HepG2 (cell line): ENCODE measurements around the gene MSMO1. TPM values are rescaled to one million over a fixed set of nuclear protein-coding genes. Genes with fewer than 3 reads are reported as not detected.

Experiments
- ARID2 ChIP-seq: sonication (generic); formaldehyde crosslinking; IDR thresholded peaks from 2 replicates; pipeline ENCODE4 v1.8.1; 2022; ENCODE audit warnings: mild to moderate bottlenecking, missing genetic modification reagents, borderline replicate concordance
- ATF1 ChIP-seq: IDR thresholded peaks from 2 replicates; pipeline ENCODE4 v1.6.1; 2016; ENCODE audit warnings: mild to moderate bottlenecking, control low read depth
- ATRX ChIP-seq: sonication (generic); formaldehyde crosslinking; IDR thresholded peaks from 2 replicates; pipeline ENCODE4 v1.4.0; 2020; ENCODE audit warnings: missing genetic modification reagents, borderline replicate concordance
- FIP1L1 ChIP-seq: fragments of 200-400 bp; formaldehyde crosslinking; IDR thresholded peaks from 2 replicates; pipeline ENCODE4 v1.6.1; 2018; ENCODE audit warnings: low read depth, mild to moderate bottlenecking, low read length, moderate library complexity, borderline replicate concordance; ENCODE audit not compliant: insufficient read depth
- FOXK1 ChIP-seq: sonication (generic); formaldehyde crosslinking; IDR thresholded peaks from 2 replicates; pipeline ENCODE4 v1.4.0; 2020; ENCODE audit warnings: low read depth, missing genetic modification reagents, borderline replicate concordance
- JUND ChIP-seq: sonication (generic); formaldehyde crosslinking; IDR thresholded peaks from 2 replicates; pipeline ENCODE4 v1.8.0; 2022; ENCODE audit warnings: mild to moderate bottlenecking, missing genetic modification reagents
- MAFG ChIP-seq: sonication (generic); formaldehyde crosslinking; IDR thresholded peaks from 2 replicates; pipeline ENCODE4 v1.5.1; 2020; ENCODE audit warnings: mild to moderate bottlenecking, missing genetic modification reagents
- PHF5A ChIP-seq: IDR thresholded peaks from one replicate; pipeline ENCODE4 v1.6.1; 2018; ENCODE audit warnings: low read depth, missing genetic modification reagents; ENCODE audit not compliant: unreplicated experiment
- RCOR2 ChIP-seq: IDR thresholded peaks from 2 replicates; pipeline ENCODE4 v1.6.1; 2016; ENCODE audit warnings: missing biosample characterization, missing genetic modification reagents
- RXRA ChIP-seq: sonication (generic); formaldehyde crosslinking; IDR thresholded peaks from 2 replicates; pipeline ENCODE4 v1.5.1; 2020; ENCODE audit warnings: missing genetic modification reagents
- SCMH1 ChIP-seq: sonication (generic); formaldehyde crosslinking; IDR thresholded peaks from 2 replicates; pipeline ENCODE4 v1.9.0; 2021; ENCODE audit warnings: missing genetic modification reagents, mild to moderate bottlenecking, borderline replicate concordance
- SMARCE1 ChIP-seq: fragments of 450-650 bp; IDR thresholded peaks from 2 replicates; pipeline ENCODE4 v1.6.1; 2017; ENCODE audit warnings: borderline replicate concordance
- SP1 ChIP-seq, 2 experiments: fragments of 450-650 bp in 1 of 2; sonication (generic) in 1 of 2; formaldehyde crosslinking in 1 of 2; IDR thresholded peaks; 2 replicates each; pipeline versions ENCODE4 v1.4.0 to v1.6.1; 2016 to 2020; ENCODE audit warnings: missing genetic modification reagents in 1 of 2
- ZBTB7A ChIP-seq: sonication (generic); formaldehyde crosslinking; IDR thresholded peaks from 2 replicates; pipeline ENCODE4 v1.8.0; 2022; ENCODE audit warnings: mild to moderate bottlenecking, missing genetic modification reagents
- ZIK1 ChIP-seq: sonication (generic); formaldehyde crosslinking; IDR thresholded peaks from 2 replicates; pipeline ENCODE4 v1.5.0; 2020; ENCODE audit warnings: mild to moderate bottlenecking, low read depth, missing genetic modification reagents, borderline replicate concordance
- ZNF510 ChIP-seq: sonication (generic); formaldehyde crosslinking; IDR thresholded peaks from 2 replicates; pipeline ENCODE4 v1.4.0; 2020; ENCODE audit warnings: low read depth, mild to moderate bottlenecking, missing genetic modification reagents
- ZNF776 ChIP-seq: sonication (generic); formaldehyde crosslinking; IDR thresholded peaks from 2 replicates; pipeline ENCODE4 v1.4.0; 2020; ENCODE audit warnings: mild to moderate bottlenecking, missing genetic modification reagents
- polyA plus RNA-seq, 8 experiments: library from polyadenylated mRNA; depleted of rRNA in 3 of 8; stranded (reverse) in 7 of 8; unstranded in 1 of 8; fragments of >200 nt; fragmentation: Illumina TruSeq in 4 of 8; extraction: Trizol in 4 of 8; gene quantifications; 2 replicates each; pipeline versions ENCODE4 v1.2.1 to v1.2.3, GENCODE V29; 2011 to 2016; ENCODE audit warnings: low read depth in 4 of 8, missing spikeins in 1 of 8, mixed read lengths in 1 of 8; ENCODE audit not compliant: insufficient read depth in 1 of 8
- total RNA-seq, 5 experiments: library from RNA; depleted of rRNA; stranded (reverse); fragments of >200 nt; fragmentation: Illumina TruSeq; extraction: Trizol; gene quantifications; 2 replicates each; pipeline ENCODE4 v1.2.3, GENCODE V29; 2016; ENCODE audit warnings: low read depth in 1 of 5
- TF ChIP-seq, protein P1 (sequence below): sonication (generic); formaldehyde crosslinking; IDR thresholded peaks from 2 replicates; pipeline ENCODE4 v1.9.0; 2022; ENCODE audit warnings: missing genetic modification reagents, mild to moderate bottlenecking, borderline replicate concordance
- TF ChIP-seq, protein P2 (sequence below): IDR thresholded peaks from 2 replicates; pipeline ENCODE4 v1.6.1; 2016; ENCODE audit warnings: missing compliant biosample characterization, missing genetic modification reagents, borderline replicate concordance
- TF ChIP-seq, protein P3 (sequence below): sonication (generic); formaldehyde crosslinking; IDR thresholded peaks from 2 replicates; pipeline ENCODE4 v1.8.1; 2023; ENCODE audit warnings: mild to moderate bottlenecking, inconsistent platforms, moderate library complexity, missing genetic modification reagents, borderline replicate concordance
- TF ChIP-seq, protein P4 (sequence below): sonication (generic); formaldehyde crosslinking; IDR thresholded peaks from 2 replicates; pipeline ENCODE4 v1.4.0; 2020; ENCODE audit warnings: missing genetic modification reagents

Gene MSMO1
- total and polyA plus RNA-seq, 2 of the 13 experiments (the other 11 are each of a cell fraction or from before 2014, with no cell fraction given): 98.1 to 216 TPM

DNA sequence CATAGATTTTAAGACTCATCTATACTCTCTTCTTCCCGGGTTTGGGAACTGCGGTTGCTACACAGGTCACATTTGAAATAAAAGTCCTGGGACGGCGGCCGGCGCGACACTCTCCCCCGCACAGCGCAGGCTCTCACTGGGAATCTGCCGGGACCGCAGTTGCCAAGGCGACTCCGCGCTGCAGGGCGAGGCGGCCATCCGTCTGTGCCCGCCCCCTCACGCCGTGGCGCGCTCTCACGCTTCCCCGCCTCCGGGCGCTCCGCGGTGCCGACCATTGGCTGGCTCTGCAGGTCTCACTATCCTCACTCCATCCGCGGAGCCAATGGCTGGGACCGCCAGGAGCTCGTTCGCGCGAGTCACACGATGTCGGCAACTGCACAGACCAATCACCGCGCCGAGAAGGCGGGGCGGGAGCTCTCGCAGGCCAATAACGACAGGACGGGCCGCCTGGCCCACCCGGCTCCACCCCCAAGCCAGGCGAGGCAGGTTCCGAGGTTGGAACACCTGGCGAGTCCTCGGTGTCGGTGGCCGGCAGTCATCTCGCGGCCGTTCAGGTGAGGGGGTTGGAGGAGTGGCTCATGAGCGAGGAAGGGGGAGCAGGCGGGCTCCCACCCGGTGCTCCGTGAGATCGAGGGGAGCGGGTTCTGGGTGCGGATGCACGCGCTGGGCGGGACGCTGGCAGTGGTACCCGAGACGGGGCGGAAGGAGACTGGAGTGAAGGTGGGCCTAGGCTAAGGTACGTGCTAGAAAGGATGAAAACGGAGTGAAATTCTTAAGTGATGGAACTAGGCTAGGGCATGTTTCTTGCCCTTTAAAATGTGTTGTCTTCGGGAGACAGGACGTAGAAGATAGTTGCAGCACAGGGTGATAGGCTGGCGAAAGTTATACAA is at the start of gene MSMO1 (continued):
- no peak for TF ChIP-seq FIP1L1
- TF ChIP-seq RXRA (CRISPR knock-in tag): peak; percentile 70; the same call in 1 of the 2 replicates
- TF ChIP-seq FOXK1 (CRISPR knock-in tag): peak; percentile 66
- TF ChIP-seq SCMH1 (CRISPR knock-in tag): no peak
- peak; percentile 29; the same call in 1 of the 2 replicates for TF ChIP-seq ARID2 (CRISPR knock-in tag)
- peak; percentile 65; the same call in 1 of the 2 replicates for TF ChIP-seq ZNF776
- TF ChIP-seq, protein P1, sequence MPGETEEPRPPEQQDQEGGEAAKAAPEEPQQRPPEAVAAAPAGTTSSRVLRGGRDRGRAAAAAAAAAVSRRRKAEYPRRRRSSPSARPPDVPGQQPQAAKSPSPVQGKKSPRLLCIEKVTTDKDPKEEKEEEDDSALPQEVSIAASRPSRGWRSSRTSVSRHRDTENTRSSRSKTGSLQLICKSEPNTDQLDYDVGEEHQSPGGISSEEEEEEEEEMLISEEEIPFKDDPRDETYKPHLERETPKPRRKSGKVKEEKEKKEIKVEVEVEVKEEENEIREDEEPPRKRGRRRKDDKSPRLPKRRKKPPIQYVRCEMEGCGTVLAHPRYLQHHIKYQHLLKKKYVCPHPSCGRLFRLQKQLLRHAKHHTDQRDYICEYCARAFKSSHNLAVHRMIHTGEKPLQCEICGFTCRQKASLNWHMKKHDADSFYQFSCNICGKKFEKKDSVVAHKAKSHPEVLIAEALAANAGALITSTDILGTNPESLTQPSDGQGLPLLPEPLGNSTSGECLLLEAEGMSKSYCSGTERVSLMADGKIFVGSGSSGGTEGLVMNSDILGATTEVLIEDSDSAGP (CRISPR knock-in tag): peak; percentile 92; the same call in 1 of the 2 replicates
- TF ChIP-seq ATRX (CRISPR knock-in tag): no peak
- TF ChIP-seq JUND (CRISPR knock-in tag): no peak
- peak; percentile 90 for TF ChIP-seq ZIK1 (CRISPR knock-in tag)
- no peak; the same call in 1 of the 2 replicates for TF ChIP-seq ZBTB7A (CRISPR knock-in tag)
- TF ChIP-seq RCOR2 (CRISPR knock-in tag): no peak
- peak; percentile 94 for TF ChIP-seq ATF1 (CRISPR knock-in tag)
- TF ChIP-seq, protein P2, sequence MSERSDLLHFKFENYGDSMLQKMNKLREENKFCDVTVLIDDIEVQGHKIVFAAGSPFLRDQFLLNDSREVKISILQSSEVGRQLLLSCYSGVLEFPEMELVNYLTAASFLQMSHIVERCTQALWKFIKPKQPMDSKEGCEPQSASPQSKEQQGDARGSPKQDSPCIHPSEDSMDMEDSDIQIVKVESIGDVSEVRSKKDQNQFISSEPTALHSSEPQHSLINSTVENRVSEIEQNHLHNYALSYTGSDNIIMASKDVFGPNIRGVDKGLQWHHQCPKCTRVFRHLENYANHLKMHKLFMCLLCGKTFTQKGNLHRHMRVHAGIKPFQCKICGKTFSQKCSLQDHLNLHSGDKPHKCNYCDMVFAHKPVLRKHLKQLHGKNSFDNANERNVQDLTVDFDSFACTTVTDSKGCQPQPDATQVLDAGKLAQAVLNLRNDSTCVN: peak; percentile 8; the same call in 1 of the 2 replicates
- peak; percentile 93; the same call in 1 of the 2 replicates for TF ChIP-seq ZNF510 (CRISPR knock-in tag)
- peak; percentile 34; the same call in 1 of the 2 replicates for TF ChIP-seq SP1 (IDR thresholded peaks at IDR 0.05)
- peak; percentile 90 for TF ChIP-seq SP1 (CRISPR knock-in tag; IDR thresholded peaks at IDR 0.05)
- TF ChIP-seq, protein P3, sequence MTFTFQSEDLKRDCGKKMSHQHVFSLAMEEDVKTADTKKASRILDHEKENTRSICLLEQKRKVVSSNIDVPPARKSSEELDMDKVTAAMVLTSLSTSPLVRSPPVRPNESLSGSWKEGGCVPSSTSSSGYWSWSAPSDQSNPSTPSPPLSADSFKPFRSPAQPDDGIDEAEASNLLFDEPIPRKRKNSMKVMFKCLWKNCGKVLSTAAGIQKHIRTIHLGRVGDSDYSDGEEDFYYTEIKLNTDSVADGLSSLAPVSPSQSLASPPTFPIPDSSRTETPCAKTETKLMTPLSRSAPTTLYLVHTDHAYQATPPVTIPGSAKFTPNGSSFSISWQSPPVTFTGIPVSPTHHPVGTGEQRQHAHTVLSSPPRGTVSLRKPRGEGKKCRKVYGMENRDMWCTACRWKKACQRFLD: 0 out of 2 replicates have a peak, but pooled peaks have one; percentile 59
- TF ChIP-seq SMARCE1: no peak
- TF ChIP-seq, protein P4, sequence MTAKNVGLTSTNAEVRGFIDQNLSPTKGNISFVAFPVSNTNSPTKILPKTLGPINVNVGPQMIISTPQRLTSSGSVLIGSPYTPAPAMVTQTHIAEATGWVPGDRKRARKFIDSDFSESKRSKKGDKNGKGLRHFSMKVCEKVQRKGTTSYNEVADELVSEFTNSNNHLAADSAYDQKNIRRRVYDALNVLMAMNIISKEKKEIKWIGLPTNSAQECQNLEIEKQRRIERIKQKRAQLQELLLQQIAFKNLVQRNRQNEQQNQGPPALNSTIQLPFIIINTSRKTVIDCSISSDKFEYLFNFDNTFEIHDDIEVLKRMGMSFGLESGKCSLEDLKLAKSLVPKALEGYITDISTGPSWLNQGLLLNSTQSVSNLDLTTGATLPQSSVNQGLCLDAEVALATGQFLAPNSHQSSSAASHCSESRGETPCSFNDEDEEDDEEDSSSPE (CRISPR knock-in tag): peak; percentile 86
- no peak for TF ChIP-seq MAFG (CRISPR knock-in tag)
- peak; percentile 24 for TF ChIP-seq PHF5A (CRISPR knock-in tag)
